Measurements from ENCODE around the gene HSPA1L. TPM values are rescaled to one million over a fixed set of nuclear protein-coding genes. Genes with fewer than 3 reads are reported as not detected.
"Not testable (repeated sequence)": the region's sequence is repeated elsewhere in the genome, so short reads cannot be mapped to it uniquely, and the experiment has no call there.

The HSPA1L gene
- total RNA-seq, 1 donor from 2014 or later = 2.5 TPM

DNA sequence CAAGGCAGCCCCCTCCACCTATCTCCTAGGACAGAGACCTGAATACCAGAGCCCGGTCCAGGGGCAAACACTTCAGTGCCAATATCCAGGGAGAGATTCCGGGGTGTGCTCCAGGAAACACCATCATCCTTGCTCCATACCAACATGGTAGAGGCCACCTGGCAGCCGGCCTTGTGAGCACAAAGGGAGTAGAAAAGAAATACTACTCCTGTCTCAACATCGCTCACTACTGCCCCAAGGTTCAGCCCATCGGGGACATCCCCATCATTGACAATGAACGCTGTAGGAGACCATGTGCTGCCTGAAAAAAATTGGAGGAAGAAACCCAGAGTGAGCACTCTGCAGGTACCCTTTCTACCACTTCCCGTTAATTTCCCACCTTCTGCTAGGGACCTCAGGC lies 46.1 kb upstream of the HSPA1L start:
- H3K4me1 Mint-ChIP-seq (ENCODE audit: low read depth, unreplicated experiment) = peaks cover 2% of the 10 kb centered on the region
- DNase-seq = no peak
- peaks cover 11% of the 10 kb centered on the region for H3K27me3 Mint-ChIP-seq (ENCODE audit: unreplicated experiment)
- peaks cover 2% of the 10 kb centered on the region for H3K9me3 Mint-ChIP-seq (ENCODE audit: unreplicated experiment)
- H3K4me3 Mint-ChIP-seq (ENCODE audit: unreplicated experiment) = peak overlapping the region; percentile 97
- TF ChIP-seq, protein P1, sequence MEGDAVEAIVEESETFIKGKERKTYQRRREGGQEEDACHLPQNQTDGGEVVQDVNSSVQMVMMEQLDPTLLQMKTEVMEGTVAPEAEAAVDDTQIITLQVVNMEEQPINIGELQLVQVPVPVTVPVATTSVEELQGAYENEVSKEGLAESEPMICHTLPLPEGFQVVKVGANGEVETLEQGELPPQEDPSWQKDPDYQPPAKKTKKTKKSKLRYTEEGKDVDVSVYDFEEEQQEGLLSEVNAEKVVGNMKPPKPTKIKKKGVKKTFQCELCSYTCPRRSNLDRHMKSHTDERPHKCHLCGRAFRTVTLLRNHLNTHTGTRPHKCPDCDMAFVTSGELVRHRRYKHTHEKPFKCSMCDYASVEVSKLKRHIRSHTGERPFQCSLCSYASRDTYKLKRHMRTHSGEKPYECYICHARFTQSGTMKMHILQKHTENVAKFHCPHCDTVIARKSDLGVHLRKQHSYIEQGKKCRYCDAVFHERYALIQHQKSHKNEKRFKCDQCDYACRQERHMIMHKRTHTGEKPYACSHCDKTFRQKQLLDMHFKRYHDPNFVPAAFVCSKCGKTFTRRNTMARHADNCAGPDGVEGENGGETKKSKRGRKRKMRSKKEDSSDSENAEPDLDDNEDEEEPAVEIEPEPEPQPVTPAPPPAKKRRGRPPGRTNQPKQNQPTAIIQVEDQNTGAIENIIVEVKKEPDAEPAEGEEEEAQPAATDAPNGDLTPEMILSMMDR (IDR thresholded peaks at IDR 0.05; ENCODE audit: partially characterized antibody, unreplicated experiment) = no peak
- no peaks in the 10 kb centered on the region for H3K36me3 Mint-ChIP-seq (ENCODE audit: unreplicated experiment)
- no peak overlapping the region for H3K27ac Mint-ChIP-seq (ENCODE audit: unreplicated experiment)

DNA sequence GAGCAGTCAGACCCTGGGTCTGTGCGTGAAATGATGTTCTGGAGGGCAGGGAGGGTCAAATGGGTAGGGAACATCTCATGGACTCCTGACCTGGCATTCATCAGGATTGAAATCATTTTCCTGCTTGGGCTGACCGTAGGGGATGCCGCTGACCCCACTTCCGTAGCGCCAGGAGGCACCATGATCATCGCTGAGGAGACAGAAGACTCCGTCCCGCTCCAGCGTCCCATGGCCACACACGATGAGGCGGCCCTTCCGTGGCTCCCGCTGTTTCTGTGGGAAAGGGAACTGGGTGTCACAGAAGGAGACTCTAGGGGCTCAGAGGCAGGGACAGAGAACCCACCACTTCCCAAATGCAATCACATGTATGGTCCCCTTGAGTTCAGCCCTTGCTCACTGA lies 45.3 kb upstream of the HSPA1L start:
- TF ChIP-seq, protein P1 (IDR thresholded peaks at IDR 0.05; ENCODE audit: partially characterized antibody, unreplicated experiment) = no peak
- DNase-seq = no peak
- no peaks in the 10 kb centered on the region for H3K36me3 Mint-ChIP-seq (ENCODE audit: unreplicated experiment)
- no peak overlapping the region for H3K27ac Mint-ChIP-seq (ENCODE audit: unreplicated experiment)
- peaks cover 2% of the 10 kb centered on the region for H3K9me3 Mint-ChIP-seq (ENCODE audit: unreplicated experiment)
- H3K4me3 Mint-ChIP-seq (ENCODE audit: unreplicated experiment) = no peak overlapping the region
- H3K4me1 Mint-ChIP-seq (ENCODE audit: low read depth, unreplicated experiment) = peaks cover 2% of the 10 kb centered on the region
- H3K27me3 Mint-ChIP-seq (ENCODE audit: unreplicated experiment) = peaks cover 11% of the 10 kb centered on the region

DNA sequence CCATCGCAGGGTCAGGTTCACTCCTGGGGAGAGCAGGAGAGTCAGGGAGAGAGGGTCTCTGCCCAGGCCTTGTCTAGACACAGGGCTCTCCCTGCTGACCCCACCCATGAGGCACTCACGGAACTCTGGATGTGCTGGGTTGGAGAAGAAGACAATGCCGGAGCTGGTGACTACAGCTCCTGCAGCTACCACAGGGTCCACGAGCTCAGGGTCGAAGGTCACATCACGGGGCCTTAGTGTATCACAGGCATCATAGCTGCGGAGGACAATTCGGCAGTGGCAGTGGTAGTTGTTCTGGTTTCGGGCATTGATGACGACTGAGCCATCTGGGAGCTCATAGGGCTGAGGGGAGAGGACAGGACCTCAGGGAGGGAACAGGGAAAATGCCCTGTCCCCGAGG lies 44.8 kb upstream of the HSPA1L start:
- no peak overlapping the region for H3K4me3 Mint-ChIP-seq (ENCODE audit: unreplicated experiment)
- TF ChIP-seq, protein P1 (IDR thresholded peaks at IDR 0.05; ENCODE audit: partially characterized antibody, unreplicated experiment) = no peak
- H3K27ac Mint-ChIP-seq (ENCODE audit: unreplicated experiment) = no peak overlapping the region
- no peak for DNase-seq
- H3K9me3 Mint-ChIP-seq (ENCODE audit: unreplicated experiment) = peaks cover 2% of the 10 kb centered on the region
- H3K36me3 Mint-ChIP-seq (ENCODE audit: unreplicated experiment) = no peaks in the 10 kb centered on the region
- peaks cover 11% of the 10 kb centered on the region for H3K27me3 Mint-ChIP-seq (ENCODE audit: unreplicated experiment)
- peaks cover 2% of the 10 kb centered on the region for H3K4me1 Mint-ChIP-seq (ENCODE audit: low read depth, unreplicated experiment)

DNA sequence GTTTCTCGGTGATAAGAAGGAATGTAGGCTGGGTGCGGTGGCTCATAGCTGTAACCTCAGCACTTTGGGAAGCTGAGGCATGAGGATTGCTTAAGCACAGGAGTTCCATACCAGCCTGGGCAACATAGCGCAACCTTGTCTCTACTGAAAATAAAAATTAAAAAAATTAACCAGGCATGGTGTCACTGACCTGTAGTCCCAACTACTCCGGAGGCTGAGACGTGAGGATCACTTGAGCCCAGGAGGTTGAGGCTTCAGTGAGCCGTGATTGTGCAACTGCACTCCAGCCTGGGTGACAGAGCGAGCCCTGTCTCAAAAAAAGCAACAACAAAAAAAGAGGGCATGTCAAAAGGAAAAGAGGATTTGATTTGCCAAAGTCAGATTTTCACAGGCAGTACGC lies 43.6 kb upstream of the HSPA1L start:
- TF ChIP-seq, protein P1 (IDR thresholded peaks at IDR 0.05; ENCODE audit: partially characterized antibody, unreplicated experiment) = no peak
- DNase-seq = no peak
- Mint-ChIP-seq H3K27me3 (ENCODE audit: unreplicated experiment) (peaks cover 10% of the 10 kb centered on the region), H3K9me3 (ENCODE audit: unreplicated experiment) (peaks cover 2% of the 10 kb centered on the region), H3K4me1 (ENCODE audit: low read depth, unreplicated experiment) (no peaks in the 10 kb centered on the region), H3K4me3 (ENCODE audit: unreplicated experiment) (no peak overlapping the region), H3K27ac (ENCODE audit: unreplicated experiment) (no peak overlapping the region), H3K36me3 (ENCODE audit: unreplicated experiment) (no peaks in the 10 kb centered on the region)

DNA sequence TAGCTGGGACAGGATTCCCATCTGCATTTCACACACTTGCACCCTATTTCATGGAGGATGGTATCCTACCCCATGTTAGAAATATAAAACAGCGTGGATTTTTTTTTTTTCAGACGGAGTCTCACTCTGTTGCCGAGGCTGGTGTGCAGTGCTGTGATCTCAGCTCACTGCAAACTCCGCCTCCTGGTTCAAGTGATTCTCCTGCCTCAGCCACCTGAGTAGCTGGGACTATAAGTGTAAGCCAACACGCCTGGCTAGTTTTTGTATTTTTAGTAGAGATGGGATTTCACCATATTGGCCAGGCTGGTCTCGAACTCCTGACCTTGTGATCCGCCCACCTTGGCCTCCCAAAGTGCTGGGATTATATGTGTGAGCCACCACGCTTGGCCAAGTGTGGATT lies 42.7 kb upstream of the HSPA1L start:
- not testable (repeated sequence) for H3K27ac Mint-ChIP-seq (ENCODE audit: unreplicated experiment); DNase-seq; H3K4me3 Mint-ChIP-seq (ENCODE audit: unreplicated experiment); H3K4me1 Mint-ChIP-seq (ENCODE audit: low read depth, unreplicated experiment); H3K9me3 Mint-ChIP-seq (ENCODE audit: unreplicated experiment); H3K36me3 Mint-ChIP-seq (ENCODE audit: unreplicated experiment); H3K27me3 Mint-ChIP-seq (ENCODE audit: unreplicated experiment)

DNA sequence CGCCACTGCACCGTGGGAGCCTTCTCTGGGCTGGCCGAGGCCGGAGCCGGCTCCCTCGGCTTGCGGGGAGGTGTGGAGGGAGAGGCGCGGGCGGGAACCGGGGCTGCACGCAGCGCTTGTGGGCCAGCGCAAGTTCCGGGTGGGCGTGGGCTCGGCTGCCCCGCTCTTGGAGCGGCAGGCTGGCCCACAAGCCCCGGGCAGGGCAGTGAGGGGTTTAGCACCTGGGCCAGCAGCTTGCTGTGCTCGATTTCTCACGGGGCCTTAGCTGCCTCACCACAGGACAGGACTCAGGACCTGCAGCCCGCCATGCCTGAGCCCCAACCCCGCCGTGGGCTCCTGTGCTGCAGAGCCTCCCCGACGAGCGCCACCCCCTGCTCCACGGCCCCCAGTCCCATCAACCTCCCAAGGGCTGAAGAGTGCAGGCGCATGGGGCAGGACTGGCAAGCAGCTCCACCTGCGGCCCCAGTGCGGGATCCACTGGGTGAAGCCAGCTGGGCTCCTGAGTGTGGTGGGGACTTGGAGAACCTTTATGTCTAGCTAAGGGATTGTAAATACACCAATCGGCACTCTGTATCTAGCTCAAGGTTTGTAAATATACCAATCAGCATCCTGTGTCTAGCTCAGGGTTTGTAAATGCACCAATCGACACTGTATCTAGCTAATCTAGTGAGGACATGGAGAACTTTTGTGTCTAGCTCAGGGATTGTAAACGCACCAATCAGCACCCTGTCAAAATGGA lies 37.1 kb upstream of the HSPA1L start:
- not testable (repeated sequence) for DNase-seq; H3K27ac Mint-ChIP-seq (ENCODE audit: unreplicated experiment); H3K27me3 Mint-ChIP-seq (ENCODE audit: unreplicated experiment); H3K4me3 Mint-ChIP-seq (ENCODE audit: unreplicated experiment); H3K4me1 Mint-ChIP-seq (ENCODE audit: low read depth, unreplicated experiment); H3K36me3 Mint-ChIP-seq (ENCODE audit: unreplicated experiment); H3K9me3 Mint-ChIP-seq (ENCODE audit: unreplicated experiment)

Measured in glutamatergic neuron (in vitro differentiated cells).